PC-9 (cell line): ENCODE data around the gene MYO18A. TPM values are rescaled to one million over a fixed set of nuclear protein-coding genes. Genes with fewer than 3 reads are reported as not detected.
"Not testable (repeated sequence)": the region's sequence is repeated elsewhere in the genome, so short reads cannot be mapped to it uniquely, and the experiment has no call there.

Experiments
- BruUV-seq: library from RNA; stranded (reverse); fragments of 400-500 nt; replicated peaks from 2 replicates; lab custom pipeline; 2021; lab: Mats Ljungman, UMichigan
- CTCF ChIA-PET: fragments of 300-600 bp; sonication (Branson Sonifier 250); formaldehyde crosslinking; loops from one replicate; lab custom pipeline; 2022; ENCODE audit warnings: antibody characterized with exemption; lab: Charles Lee
- POLR2A ChIA-PET: fragments of 300-600 bp; sonication (Branson Sonifier 250); formaldehyde crosslinking; loops from one replicate; lab custom pipeline; 2022; ENCODE audit warnings: antibody characterized with exemption; ENCODE audit not compliant: unreplicated experiment; lab: Charles Lee
- DNase-seq, 2 experiments: peaks; one replicate each; pipeline versions ENCODE4 v3.0.0 to v3.0.0-alpha.2; 2015 to 2022; ENCODE audit warnings: mixed read lengths in 1 of 2
- H2AFZ ChIP-seq: fragments of 200-600 bp; sonication (generic); 2 replicates; pipeline ENCODE4 v1.8.1; 2017; ENCODE audit warnings: antibody characterized with exemption
- H3F3A ChIP-seq: fragments of 200-600 bp; sonication (generic); 2 replicates; pipeline ENCODE4 v1.8.1; 2017; ENCODE audit warnings: antibody characterized with exemption, mild to moderate bottlenecking, low read depth; ENCODE audit not compliant: insufficient read depth
- H3K27ac ChIP-seq: fragments of 200-600 bp; sonication (generic); 2 replicates; pipeline ENCODE4 v1.6.1; 2016; ENCODE audit warnings: mixed run types
- H3K27me3 ChIP-seq: fragments of 200-600 bp; sonication (generic); 2 replicates; pipeline ENCODE4 v1.6.1; 2016; ENCODE audit warnings: low read depth, mixed run types; ENCODE audit not compliant: insufficient read depth
- H3K36me3 ChIP-seq: fragments of 200-600 bp; sonication (generic); 2 replicates; pipeline ENCODE4 v1.6.1; 2016; ENCODE audit warnings: low read depth, mixed run types
- H3K4me1 ChIP-seq: fragments of 200-600 bp; sonication (generic); replicated peaks from 2 replicates; pipeline ENCODE4 v1.6.1; 2016; ENCODE audit warnings: mixed run types; ENCODE audit not compliant: insufficient read depth
- H3K4me2 ChIP-seq: fragments of 200-600 bp; sonication (generic); 2 replicates; pipeline ENCODE4 v1.6.1; 2017; ENCODE audit warnings: mixed run types
- H3K4me3 ChIP-seq: fragments of 200-600 bp; sonication (generic); 2 replicates; pipeline ENCODE4 v1.6.1; 2016; ENCODE audit warnings: mixed run types
- H3K79me2 ChIP-seq: fragments of 200-600 bp; sonication (generic); 2 replicates; pipeline ENCODE4 v1.6.1; 2017; ENCODE audit warnings: low read depth, mixed run types
- H3K9me2 ChIP-seq: fragments of 200-600 bp; sonication (generic); 2 replicates; pipeline ENCODE4 v1.8.1; 2017; ENCODE audit warnings: mild to moderate bottlenecking; ENCODE audit not compliant: insufficient read depth
- H3K9me3 ChIP-seq: fragments of 200-600 bp; sonication (generic); 2 replicates; pipeline ENCODE4 v1.8.1; 2016; ENCODE audit warnings: low read depth; ENCODE audit not compliant: insufficient read depth
- H4K20me1 ChIP-seq: fragments of 200-600 bp; sonication (generic); 2 replicates; pipeline ENCODE4 v1.8.1; 2017; ENCODE audit not compliant: insufficient read depth
- EZH2 ChIP-seq: fragments of 200-600 bp; sonication (generic); IDR thresholded peaks from 2 replicates; pipeline ENCODE4 v1.8.0; 2017; ENCODE audit warnings: antibody characterized with exemption, low read depth
- intact Hi-C: fragments of 100-400 bp; cut with micrococcal nuclease; formaldehyde crosslinking; loops from one replicate; pipeline ENCODE4 v1.10.0; 2022; ENCODE audit not compliant: unreplicated experiment
- total RNA-seq: library from RNA; stranded (reverse); gene quantifications from 2 replicates; pipeline ENCODE4 v1.2.3, GENCODE V29; 2021
- TF ChIP-seq, protein P1 (sequence below): fragments of 200-600 bp; sonication (generic); conservative IDR thresholded peaks from 2 replicates; pipeline ENCODE4 v1.6.1; 2017; ENCODE audit warnings: mixed run types, antibody characterized with exemption, mild to moderate bottlenecking, moderate library complexity

The MYO18A gene
- total RNA-seq, 1 experiment from 2014 or later = 150 TPM

GRCh38 chr17:29209073-29209472, 28.9 kb upstream of the MYO18A start:
- Histone ChIP-seq H3K9me2 (no peaks in the 10 kb centered on the region), H3K4me2 (no peak overlapping the region), H4K20me1 (no peaks in the 10 kb centered on the region), H2AFZ (no peak overlapping the region), H3F3A (no peaks in the 10 kb centered on the region), H3K79me2 (no peaks in the 10 kb centered on the region), H3K4me1 (no peaks in the 10 kb centered on the region), H3K27me3 (no peaks in the 10 kb centered on the region), H3K9me3 (no peaks in the 10 kb centered on the region), H3K36me3 (no peaks in the 10 kb centered on the region), H3K4me3 (no peak overlapping the region), H3K27ac (no peak overlapping the region)
- intact Hi-C loops = no loop called here
- BruUV-seq = no TSS peak
- CTCF ChIA-PET = interaction anchor here (0.6 to 0.7 kb wide), 3 partner anchors 20 to 639 kb away, joined by 5 to 7 read pairs (median 5); no protein-coding TSS in a partner anchor
- no peak for DNase-seq
- POLR2A ChIA-PET = no interaction called here
- TF ChIP-seq EZH2 = no peak
- TF ChIP-seq, protein P1, sequence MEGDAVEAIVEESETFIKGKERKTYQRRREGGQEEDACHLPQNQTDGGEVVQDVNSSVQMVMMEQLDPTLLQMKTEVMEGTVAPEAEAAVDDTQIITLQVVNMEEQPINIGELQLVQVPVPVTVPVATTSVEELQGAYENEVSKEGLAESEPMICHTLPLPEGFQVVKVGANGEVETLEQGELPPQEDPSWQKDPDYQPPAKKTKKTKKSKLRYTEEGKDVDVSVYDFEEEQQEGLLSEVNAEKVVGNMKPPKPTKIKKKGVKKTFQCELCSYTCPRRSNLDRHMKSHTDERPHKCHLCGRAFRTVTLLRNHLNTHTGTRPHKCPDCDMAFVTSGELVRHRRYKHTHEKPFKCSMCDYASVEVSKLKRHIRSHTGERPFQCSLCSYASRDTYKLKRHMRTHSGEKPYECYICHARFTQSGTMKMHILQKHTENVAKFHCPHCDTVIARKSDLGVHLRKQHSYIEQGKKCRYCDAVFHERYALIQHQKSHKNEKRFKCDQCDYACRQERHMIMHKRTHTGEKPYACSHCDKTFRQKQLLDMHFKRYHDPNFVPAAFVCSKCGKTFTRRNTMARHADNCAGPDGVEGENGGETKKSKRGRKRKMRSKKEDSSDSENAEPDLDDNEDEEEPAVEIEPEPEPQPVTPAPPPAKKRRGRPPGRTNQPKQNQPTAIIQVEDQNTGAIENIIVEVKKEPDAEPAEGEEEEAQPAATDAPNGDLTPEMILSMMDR = no peak

GRCh38 chr17:29207975-29208374, 27.8 kb upstream of the MYO18A start:
- POLR2A ChIA-PET = no interaction called here

GRCh38 chr17:29205047-29205446, 24.8 kb upstream of the MYO18A start:
- intact Hi-C loops = no loop called here
- DNase-seq = no peak
- Histone ChIP-seq H3K27me3 (no peaks in the 10 kb centered on the region), H3K79me2 (no peaks in the 10 kb centered on the region), H2AFZ (no peak overlapping the region), H3K36me3 (no peaks in the 10 kb centered on the region), H3F3A (no peaks in the 10 kb centered on the region), H3K27ac (no peak overlapping the region), H3K4me1 (no peaks in the 10 kb centered on the region), H3K4me2 (no peak overlapping the region), H3K4me3 (no peak overlapping the region), H3K9me2 (no peaks in the 10 kb centered on the region), H3K9me3 (no peaks in the 10 kb centered on the region), H4K20me1 (no peaks in the 10 kb centered on the region)
- ChIA-PET POLR2A (no interaction called here), CTCF (no interaction called here)
- no TSS peak for BruUV-seq
- no peak for TF ChIP-seq EZH2
- TF ChIP-seq, protein P1 = no peak

More at GRCh38 chr17:29207975-29208374, 27.8 kb upstream of the MYO18A start:
- intact Hi-C loops = no loop called here
- no peaks in the 10 kb centered on the region for H3K27me3 ChIP-seq
- no peak for DNase-seq
- H3K4me2 ChIP-seq = no peak overlapping the region
- H4K20me1 ChIP-seq = no peaks in the 10 kb centered on the region
- no peaks in the 10 kb centered on the region for H3K9me3 ChIP-seq
- CTCF ChIA-PET = no interaction called here
- TF ChIP-seq EZH2 = no peak
- TF ChIP-seq, protein P1 = no peak
- no peaks in the 10 kb centered on the region for H3K9me2 ChIP-seq
- H3F3A ChIP-seq = no peaks in the 10 kb centered on the region
- BruUV-seq = no TSS peak
- H3K79me2 ChIP-seq = no peaks in the 10 kb centered on the region
- H2AFZ ChIP-seq = no peak overlapping the region
- no peak overlapping the region for H3K27ac ChIP-seq
- H3K36me3 ChIP-seq = no peaks in the 10 kb centered on the region
- no peak overlapping the region for H3K4me3 ChIP-seq
- no peaks in the 10 kb centered on the region for H3K4me1 ChIP-seq

DNA sequence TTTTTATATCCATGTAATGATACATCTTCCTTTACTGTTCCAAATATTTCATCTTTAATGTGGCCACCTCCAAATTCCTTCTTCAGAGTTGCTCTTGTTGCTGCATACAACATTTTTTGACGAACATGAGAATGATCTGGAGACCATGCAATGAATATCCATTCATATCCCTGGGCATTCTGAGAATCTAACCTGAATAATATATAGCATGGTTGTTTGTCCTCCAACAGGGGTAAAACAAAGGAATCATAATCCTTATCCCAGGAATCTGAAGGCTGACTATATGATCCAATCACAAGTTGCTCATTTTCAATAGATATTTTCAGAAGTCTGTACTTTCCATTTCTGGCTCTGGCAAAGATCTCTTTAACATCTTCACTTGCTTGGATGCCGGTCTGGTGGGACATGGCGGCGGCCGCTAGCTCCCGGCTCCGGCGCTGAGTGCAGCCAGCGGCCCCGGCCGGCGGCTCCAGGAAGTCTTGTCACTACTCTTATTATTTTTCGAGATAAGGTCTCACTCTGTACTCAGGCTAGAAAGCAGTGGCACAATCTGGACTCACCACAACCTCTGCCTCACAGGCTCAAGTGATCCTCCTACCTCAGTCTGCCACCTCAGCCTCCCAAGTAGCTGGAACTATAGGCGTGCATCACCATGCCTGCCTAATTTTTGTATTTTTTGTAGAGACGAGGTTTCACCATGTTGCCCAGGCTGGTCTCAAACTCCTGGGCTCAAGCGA, 24.0 kb upstream of the MYO18A start:
- DNase-seq, H2AFZ ChIP-seq, BruUV-seq: not testable (repeated sequence)

More for the DNA sequence above, 24.0 kb upstream of the MYO18A start:
- CTCF ChIA-PET, H3K79me2 ChIP-seq, H3K4me3 ChIP-seq, H4K20me1 ChIP-seq, H3F3A ChIP-seq, H3K4me1 ChIP-seq, H3K27me3 ChIP-seq, H3K4me2 ChIP-seq, H3K27ac ChIP-seq, H3K36me3 ChIP-seq, H3K9me3 ChIP-seq, H3K9me2 ChIP-seq, intact Hi-C loops, POLR2A ChIA-PET: not testable (repeated sequence)
